Fibroblast of lung (primary cell): Measurements from ENCODE around the gene LTF. TPM values are rescaled to one million over a fixed set of nuclear protein-coding genes. Genes with fewer than 3 reads are reported as not detected.

Experiments used
- DNase-seq, 2 donors: peaks; one replicate each; pipeline versions ENCODE4 v3.0.0 to v3.0.0-alpha.2; 2010; ENCODE audit warnings: low read depth in 2 of 2
- H2AFZ ChIP-seq: 2 replicates; pipeline ENCODE4 v1.5.1; 2012; ENCODE audit warnings: low read length, control low read depth, inconsistent platforms
- H3K27ac ChIP-seq: 2 replicates; pipeline ENCODE4 v1.5.1; 2011; ENCODE audit warnings: low read length, control low read depth; ENCODE audit not compliant: insufficient read depth
- H3K27me3 ChIP-seq: 2 replicates; pipeline ENCODE4 v1.5.1; 2011; ENCODE audit warnings: mild to moderate bottlenecking, low read length; ENCODE audit not compliant: control insufficient read depth, insufficient read depth
- H3K36me3 ChIP-seq: 2 replicates; pipeline ENCODE4 v1.5.1; 2011; ENCODE audit warnings: low read length; ENCODE audit not compliant: control insufficient read depth, insufficient read depth
- H3K4me1 ChIP-seq: 2 replicates; pipeline ENCODE4 v1.5.1; 2011; ENCODE audit warnings: low read length; ENCODE audit not compliant: control insufficient read depth, insufficient read depth; ENCODE audit errors: extremely low read depth
- H3K4me2 ChIP-seq: 2 replicates; pipeline ENCODE4 v1.5.1; 2011; ENCODE audit warnings: low read length, control low read depth; ENCODE audit not compliant: insufficient read depth; ENCODE audit errors: extremely low read depth
- H3K4me3 ChIP-seq, 4 experiments: fragments of 200-600 bp in 1 of 4; sonication (generic) in 1 of 4; replicated peaks in 1 of 4; 2 replicates each; pipeline ENCODE4 v1.5.1; 2011 to 2016; ENCODE audit warnings: low read length in 4 of 4, low read depth in 3 of 4, mild to moderate bottlenecking in 3 of 4, control low read depth in 2 of 4, inconsistent platforms in 1 of 4, mixed read lengths in 1 of 4; ENCODE audit not compliant: insufficient read depth in 1 of 4; ENCODE audit errors: control extremely low read depth in 1 of 4
- H3K79me2 ChIP-seq: 2 replicates; pipeline ENCODE4 v1.5.1; 2012; ENCODE audit warnings: mild to moderate bottlenecking, low read length, inconsistent platforms; ENCODE audit not compliant: control insufficient read depth, insufficient read depth
- H3K9ac ChIP-seq: 2 replicates; pipeline ENCODE4 v1.5.1; 2011; ENCODE audit warnings: mild to moderate bottlenecking, low read length, control low read depth; ENCODE audit not compliant: insufficient read depth
- H3K9me3 ChIP-seq: 2 replicates; pipeline ENCODE4 v1.5.1; 2012; ENCODE audit warnings: low read depth, low read length; ENCODE audit not compliant: control insufficient read depth, insufficient read depth
- H4K20me1 ChIP-seq: 2 replicates; pipeline ENCODE4 v1.5.1; 2011; ENCODE audit warnings: low read length; ENCODE audit not compliant: control insufficient read depth, insufficient read depth; ENCODE audit errors: extremely low read depth
- EZH2 ChIP-seq: IDR thresholded peaks from 2 replicates; pipeline ENCODE4 v1.5.1; 2012; ENCODE audit warnings: low read length, control low read depth, mild to moderate bottlenecking; ENCODE audit errors: missing control alignments
- polyA plus RNA-seq, 2 donors: library from polyadenylated mRNA; depleted of rRNA in 1 of 2; stranded (reverse) in 1 of 2; unstranded in 1 of 2; fragments of >200 nt; gene quantifications; 2 replicates each; pipeline ENCODE4 v1.2.1, GENCODE V29; 2011 to 2012; ENCODE audit warnings: missing spikeins in 1 of 2
- total RNA-seq: library from RNA; depleted of rRNA; stranded (reverse); fragments of >200 nt; gene quantifications from 2 replicates; pipeline ENCODE4 v1.2.1, GENCODE V29; 2014
- TF ChIP-seq, protein P1 (sequence below), 2 donors: IDR thresholded peaks in 1 of 2; conservative IDR thresholded peaks in 1 of 2; 1 replicate in 1 of 2; 2 replicates in 1 of 2; pipeline ENCODE4 v1.5.1; 2011 to 2012; ENCODE audit warnings: low read length in 2 of 2, control low read depth in 1 of 2, inconsistent platforms in 1 of 2, low read depth in 1 of 2, mild to moderate bottlenecking in 1 of 2

LTF gene
- total and polyA plus RNA-seq, 2 donors (not counting 1 experiment from before 2014, with no cell fraction given) = not detected

DNA sequence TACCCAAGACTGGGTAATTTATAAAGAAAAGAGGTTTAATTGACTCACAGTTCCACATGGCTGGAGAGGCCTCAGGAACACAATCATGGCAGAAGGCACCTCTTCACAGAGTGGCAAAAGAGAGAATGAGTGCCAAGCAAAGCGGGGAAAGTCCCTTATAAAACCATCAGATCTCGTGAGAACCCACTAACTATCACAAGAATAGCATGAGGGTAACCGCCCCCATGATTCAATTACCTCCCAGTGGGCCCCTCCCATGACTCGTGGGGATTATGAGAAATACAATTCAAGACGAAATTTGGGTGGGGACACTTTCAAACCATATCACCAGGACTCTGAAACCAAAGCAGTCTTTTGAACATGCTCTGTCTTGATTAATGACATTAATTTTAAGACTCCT lies 40.1 kb upstream of the LTF start:
- H4K20me1 ChIP-seq = no peaks in the 10 kb centered on the region
- DNase-seq = no peak
- H3K27me3 ChIP-seq = no peaks in the 10 kb centered on the region
- H3K4me3 ChIP-seq = no peak overlapping the region
- TF ChIP-seq EZH2 = no peak
- TF ChIP-seq, protein P1, sequence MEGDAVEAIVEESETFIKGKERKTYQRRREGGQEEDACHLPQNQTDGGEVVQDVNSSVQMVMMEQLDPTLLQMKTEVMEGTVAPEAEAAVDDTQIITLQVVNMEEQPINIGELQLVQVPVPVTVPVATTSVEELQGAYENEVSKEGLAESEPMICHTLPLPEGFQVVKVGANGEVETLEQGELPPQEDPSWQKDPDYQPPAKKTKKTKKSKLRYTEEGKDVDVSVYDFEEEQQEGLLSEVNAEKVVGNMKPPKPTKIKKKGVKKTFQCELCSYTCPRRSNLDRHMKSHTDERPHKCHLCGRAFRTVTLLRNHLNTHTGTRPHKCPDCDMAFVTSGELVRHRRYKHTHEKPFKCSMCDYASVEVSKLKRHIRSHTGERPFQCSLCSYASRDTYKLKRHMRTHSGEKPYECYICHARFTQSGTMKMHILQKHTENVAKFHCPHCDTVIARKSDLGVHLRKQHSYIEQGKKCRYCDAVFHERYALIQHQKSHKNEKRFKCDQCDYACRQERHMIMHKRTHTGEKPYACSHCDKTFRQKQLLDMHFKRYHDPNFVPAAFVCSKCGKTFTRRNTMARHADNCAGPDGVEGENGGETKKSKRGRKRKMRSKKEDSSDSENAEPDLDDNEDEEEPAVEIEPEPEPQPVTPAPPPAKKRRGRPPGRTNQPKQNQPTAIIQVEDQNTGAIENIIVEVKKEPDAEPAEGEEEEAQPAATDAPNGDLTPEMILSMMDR (conservative IDR thresholded peaks at IDR 0.05 in 1 of 2, IDR thresholded peaks at IDR 0.05 in 1 of 2; ENCODE audit: low read depth in 1 of 2, low read length in 2 of 2) = no peak
- H3K79me2 ChIP-seq = no peaks in the 10 kb centered on the region
- no peaks in the 10 kb centered on the region for H3K4me1 ChIP-seq
- H3K4me2 ChIP-seq = no peak overlapping the region
- no peak overlapping the region for H3K9ac ChIP-seq
- no peaks in the 10 kb centered on the region for H3K36me3 ChIP-seq
- no peak overlapping the region for H3K27ac ChIP-seq
- no peak overlapping the region for H2AFZ ChIP-seq
- H3K9me3 ChIP-seq = no peaks in the 10 kb centered on the region

DNA sequence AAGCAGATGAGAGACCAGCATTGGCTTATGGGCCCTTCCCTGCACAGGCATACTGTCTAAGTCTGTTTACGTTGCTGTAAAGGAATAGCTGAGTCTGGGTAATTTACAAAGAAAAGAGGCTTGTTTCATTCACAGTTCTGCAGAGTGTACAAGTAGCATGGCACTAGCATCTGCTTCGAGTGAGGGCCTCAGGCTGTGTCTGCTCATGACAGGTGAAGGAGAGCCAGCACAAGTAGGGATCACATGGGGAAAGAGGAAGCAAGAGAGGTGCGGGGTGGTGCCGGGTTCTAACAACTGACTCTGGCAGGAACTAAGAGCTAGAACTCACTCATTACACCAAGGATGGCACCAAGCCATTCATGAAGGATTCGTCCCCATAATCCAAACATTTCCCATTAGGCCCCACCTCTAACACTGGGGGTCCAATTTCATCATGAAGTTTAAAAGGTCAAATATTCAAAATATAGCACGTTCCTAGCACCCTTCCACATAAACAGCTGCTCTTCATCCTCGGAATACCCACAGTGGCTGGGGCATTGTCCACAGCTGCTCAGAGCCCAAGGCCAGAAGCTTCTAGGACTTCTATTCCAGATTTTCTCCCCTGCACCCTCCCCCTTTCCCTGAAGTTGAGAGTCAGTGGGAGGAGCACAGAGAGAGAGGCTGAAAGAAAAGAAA lies 38.6 kb upstream of the LTF start:
- no peaks in the 10 kb centered on the region for H3K4me1 ChIP-seq
- H3K27ac ChIP-seq = peak overlapping the region; percentile 7

DNA sequence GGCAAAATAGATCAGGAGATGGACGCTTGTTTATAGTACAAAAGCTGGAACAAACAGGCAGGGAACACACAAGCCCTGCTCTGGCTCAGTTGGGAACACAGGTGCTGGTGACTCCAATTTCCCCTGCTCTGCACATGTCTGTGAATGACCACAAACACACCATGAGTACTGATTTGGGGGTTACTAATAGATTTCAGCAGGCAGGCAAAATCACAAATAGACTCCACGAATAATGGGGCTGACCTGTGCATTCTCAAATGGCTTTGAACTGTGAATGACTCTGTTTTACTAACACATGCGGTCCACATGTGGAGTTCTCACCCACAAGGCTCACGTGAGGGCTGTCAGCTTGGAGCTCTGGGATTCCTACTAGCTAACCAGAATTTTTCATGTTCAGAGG lies 37.0 kb upstream of the LTF start:
- Histone ChIP-seq H3K27ac (no peak overlapping the region), H3K36me3 (no peaks in the 10 kb centered on the region), H3K79me2 (no peaks in the 10 kb centered on the region), H3K27me3 (no peaks in the 10 kb centered on the region), H3K4me1 (no peaks in the 10 kb centered on the region), H3K9ac (no peak overlapping the region), H3K9me3 (no peaks in the 10 kb centered on the region), H2AFZ (no peak overlapping the region), H3K4me2 (no peak overlapping the region), H4K20me1 (no peaks in the 10 kb centered on the region), H3K4me3 (no peak overlapping the region)
- peak in 1 of 2 donors; percentile 41 for DNase-seq
- TF ChIP-seq, protein P1 (conservative IDR thresholded peaks at IDR 0.05 in 1 of 2, IDR thresholded peaks at IDR 0.05 in 1 of 2; ENCODE audit: low read depth in 1 of 2, low read length in 2 of 2) = no peak
- TF ChIP-seq EZH2 = no peak

More for the DNA sequence above, 38.6 kb upstream of the LTF start:
- H3K36me3 ChIP-seq = no peaks in the 10 kb centered on the region
- no peak overlapping the region for H3K9ac ChIP-seq
- H3K9me3 ChIP-seq = no peaks in the 10 kb centered on the region
- no peaks in the 10 kb centered on the region for H4K20me1 ChIP-seq
- no peak overlapping the region for H2AFZ ChIP-seq
- no peak for TF ChIP-seq EZH2
- TF ChIP-seq, protein P1 (conservative IDR thresholded peaks at IDR 0.05 in 1 of 2, IDR thresholded peaks at IDR 0.05 in 1 of 2; ENCODE audit: low read depth in 1 of 2, low read length in 2 of 2) = no peak
- no peaks in the 10 kb centered on the region for H3K27me3 ChIP-seq
- no peaks in the 10 kb centered on the region for H3K79me2 ChIP-seq
- H3K4me3 ChIP-seq = no peak overlapping the region
- H3K4me2 ChIP-seq = no peak overlapping the region
- peak in 1 of 2 donors; percentile 58 for DNase-seq
